Liver (tissue), 9 donors: ENCODE results near the gene TNS1. TPM values are rescaled to one million over a fixed set of nuclear protein-coding genes. Genes with fewer than 3 reads are reported as not detected.

Experiments
- DNase-seq: peaks from one replicate; pipeline ENCODE4 v3.0.0-alpha.2; 2017; ENCODE audit warnings: low spot score
- H3K27ac ChIP-seq, 2 donors: one replicate each; pipeline ENCODE4 v1.7.0; 2013; ENCODE audit warnings: inconsistent platforms in 2 of 2, low read length in 2 of 2, control low read depth in 1 of 2, low read depth in 1 of 2, mild to moderate bottlenecking in 1 of 2
- H3K27me3 ChIP-seq, 4 donors: one replicate each; pipeline versions ENCODE4 v1.6.1 to v1.7.0; 2013; ENCODE audit warnings: low read length in 3 of 4, inconsistent platforms in 1 of 4, mild to moderate bottlenecking in 1 of 4, moderate library complexity in 1 of 4; ENCODE audit not compliant: control insufficient read depth in 4 of 4, insufficient read depth in 4 of 4
- H3K36me3 ChIP-seq, 4 donors: one replicate each; pipeline versions ENCODE4 v1.6.1 to v1.7.0; 2013; ENCODE audit warnings: low read length in 3 of 4, mild to moderate bottlenecking in 3 of 4, low read depth in 1 of 4, moderate library complexity in 1 of 4; ENCODE audit not compliant: control insufficient read depth in 4 of 4, insufficient read depth in 3 of 4
- H3K4me1 ChIP-seq, 4 donors: one replicate each; pipeline versions ENCODE4 v1.6.1 to v1.7.0; 2013; ENCODE audit warnings: low read length in 3 of 4, mild to moderate bottlenecking in 3 of 4, moderate library complexity in 1 of 4; ENCODE audit not compliant: control insufficient read depth in 4 of 4, insufficient read depth in 4 of 4
- H3K4me3 ChIP-seq, 3 donors: one replicate each; pipeline versions ENCODE4 v1.6.1 to v1.7.0; 2013; ENCODE audit warnings: low read length in 3 of 3, control low read depth in 1 of 3, low read depth in 1 of 3, mild to moderate bottlenecking in 1 of 3
- H3K9ac ChIP-seq, 2 donors: one replicate each; pipeline ENCODE4 v1.7.0; 2013; ENCODE audit warnings: low read length in 2 of 2, mild to moderate bottlenecking in 2 of 2, moderate library complexity in 2 of 2, control low read depth in 1 of 2, low read depth in 1 of 2
- H3K9me3 ChIP-seq, 4 donors: one replicate each; pipeline versions ENCODE4 v1.6.1 to v1.7.0; 2013; ENCODE audit warnings: low read length in 3 of 4; ENCODE audit not compliant: control insufficient read depth in 4 of 4
- FOXA1 ChIP-seq: IDR thresholded peaks from 2 replicates; pipeline ENCODE4 v1.6.1; 2016; ENCODE audit warnings: antibody characterized with exemption
- FOXA2 ChIP-seq: IDR thresholded peaks from 2 replicates; pipeline ENCODE4 v1.6.1; 2016; ENCODE audit warnings: antibody characterized with exemption
- HNF4A ChIP-seq, 2 donors: conservative IDR thresholded peaks; 2 replicates each; pipeline ENCODE4 v1.6.1; 2016; ENCODE audit warnings: antibody characterized with exemption in 2 of 2, mild to moderate bottlenecking in 2 of 2
- JUND ChIP-seq, 2 donors: IDR thresholded peaks; 2 replicates each; pipeline ENCODE4 v1.6.1; 2016; ENCODE audit warnings: antibody characterized with exemption in 2 of 2
- NR2F2 ChIP-seq: IDR thresholded peaks from 2 replicates; pipeline ENCODE4 v1.6.1; 2016; ENCODE audit warnings: antibody characterized with exemption
- RAD21 ChIP-seq, 2 donors: IDR thresholded peaks; 2 replicates each; pipeline ENCODE4 v1.6.1; 2016; ENCODE audit warnings: antibody characterized with exemption in 2 of 2, mild to moderate bottlenecking in 2 of 2
- RXRA ChIP-seq, 2 donors: IDR thresholded peaks; 2 replicates each; pipeline ENCODE4 v1.6.1; 2017 to 2018; ENCODE audit warnings: antibody characterized with exemption in 2 of 2, mild to moderate bottlenecking in 1 of 2
- SP1 ChIP-seq: IDR thresholded peaks from 2 replicates; pipeline ENCODE4 v1.6.1; 2018; ENCODE audit warnings: antibody characterized with exemption, mild to moderate bottlenecking
- YY1 ChIP-seq: IDR thresholded peaks from 2 replicates; pipeline ENCODE4 v1.6.1; 2016; ENCODE audit warnings: antibody characterized with exemption, mild to moderate bottlenecking
- WGBS: extraction: QIAGEN DNeasy Blood & Tissue Kit; methylation state at CpG from one replicate; pipeline ENCODE4 v1.1.7; 2013; 5-methylcytosine and 5-hydroxymethylcytosine counted together
- polyA plus RNA-seq, 2 donors: library from polyadenylated mRNA; stranded (reverse) in 1 of 2; unstranded in 1 of 2; fragments of 200-250 nt in 1 of 2; fragments of >200 nt in 1 of 2; fragmentation: Nextera tagmentation in 1 of 2; extraction: Ambion mirVana in 1 of 2; gene quantifications; one replicate each; pipeline versions ENCODE4 v1.2.1 to v1.2.3, GENCODE V29; 2013 to 2015
- total RNA-seq, 2 donors: library from RNA; depleted of rRNA; stranded (reverse); fragments of >200 nt; gene quantifications; one replicate each; pipeline ENCODE4 v1.2.3, GENCODE V29; 2014
- TF ChIP-seq, protein P1 (sequence below): IDR thresholded peaks from 2 replicates; pipeline ENCODE4 v1.6.1; 2016; ENCODE audit warnings: antibody characterized with exemption
- TF ChIP-seq, protein P2 (sequence below): IDR thresholded peaks from 2 replicates; pipeline ENCODE4 v1.6.1; 2016; ENCODE audit warnings: antibody characterized with exemption
- TF ChIP-seq, protein P3 (sequence below): IDR thresholded peaks from 2 replicates; pipeline ENCODE4 v1.6.1; 2016; ENCODE audit warnings: antibody characterized with exemption
- TF ChIP-seq, protein P4 (sequence below): fragments of 150-350 bp; IDR thresholded peaks from 2 replicates; pipeline ENCODE4 v1.5.1; 2017; ENCODE audit warnings: improper control_type of control experiment, low read depth, low read length; ENCODE audit not compliant: missing input control
- donor health status: healthy.
- donor health status: healthy.
- donor health status: healthy.
- donor health status: healthy.
- donor health status: healthy.

Gene TNS1
- total and polyA plus RNA-seq, 4 donors = 16.3 to 128 (median 57.3) TPM

DNA sequence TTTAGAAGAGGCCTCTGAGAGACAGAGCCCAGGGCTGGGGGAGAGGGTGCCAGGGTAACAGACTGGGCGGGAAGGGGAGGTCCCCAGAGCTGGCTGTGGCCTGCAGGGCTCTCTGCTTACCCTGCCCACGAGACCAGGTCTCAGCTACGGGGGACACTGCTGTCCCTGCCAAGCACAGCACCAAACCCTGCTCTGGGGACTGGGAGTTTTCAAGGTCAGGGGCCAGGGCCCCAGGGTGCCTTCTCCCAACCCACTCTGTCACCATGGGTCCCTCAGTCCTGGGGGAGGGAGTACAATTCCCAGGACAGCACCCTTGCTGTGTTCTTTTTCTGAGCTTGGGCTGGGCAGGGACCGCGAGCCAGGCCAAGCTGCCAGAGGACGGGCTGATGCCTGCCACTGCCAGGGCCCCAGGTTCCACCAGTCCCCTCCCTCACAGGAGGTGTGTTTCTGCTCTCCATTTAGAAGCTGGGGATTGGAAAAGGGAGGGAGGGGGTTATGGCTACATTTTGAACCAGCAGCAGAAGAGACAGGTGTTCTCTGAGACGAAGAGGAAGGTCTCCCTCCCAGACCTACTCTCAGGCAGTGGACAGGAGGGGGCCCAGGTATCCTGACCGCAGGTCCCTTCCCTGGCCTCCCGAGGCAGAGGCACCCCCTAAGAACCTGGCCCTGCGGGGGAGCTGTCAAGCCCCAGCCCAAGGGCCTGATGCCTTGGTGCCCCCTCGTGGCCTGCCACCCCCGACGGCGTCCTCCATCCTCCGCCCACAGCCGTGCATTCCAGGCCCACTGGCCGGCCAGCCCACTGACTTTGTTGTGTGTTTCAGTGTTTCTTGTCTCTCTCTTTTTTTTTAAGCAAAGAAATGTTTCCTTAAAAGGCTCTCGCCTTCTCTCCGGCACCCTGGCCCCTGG, 80.4 kb downstream of the TNS1 start:
- Histone ChIP-seq H3K9ac (peak overlapping the region; percentile 57 to 90), H3K4me1 (peaks cover 30 to 89% (median 76%) of the 10 kb centered on the region in 4 donors), H3K36me3 (peaks cover 0 to 7% (median 0%) of the 10 kb centered on the region in 4 donors), H3K27me3 (no peaks in the 10 kb centered on the region), H3K27ac (peak overlapping the region; percentile 68 to 99), H3K4me3 (no peak overlapping the region), H3K9me3 (no peaks in the 10 kb centered on the region)
- WGBS = 35% methylated on average over 19 of the region's 19 CpGs
- TF ChIP-seq HNF4A (conservative IDR thresholded peaks at IDR 0.05) = no peak
- peak; percentile 12 to 19 for TF ChIP-seq RAD21 (IDR thresholded peaks at IDR 0.05)
- no peak for DNase-seq

DNA sequence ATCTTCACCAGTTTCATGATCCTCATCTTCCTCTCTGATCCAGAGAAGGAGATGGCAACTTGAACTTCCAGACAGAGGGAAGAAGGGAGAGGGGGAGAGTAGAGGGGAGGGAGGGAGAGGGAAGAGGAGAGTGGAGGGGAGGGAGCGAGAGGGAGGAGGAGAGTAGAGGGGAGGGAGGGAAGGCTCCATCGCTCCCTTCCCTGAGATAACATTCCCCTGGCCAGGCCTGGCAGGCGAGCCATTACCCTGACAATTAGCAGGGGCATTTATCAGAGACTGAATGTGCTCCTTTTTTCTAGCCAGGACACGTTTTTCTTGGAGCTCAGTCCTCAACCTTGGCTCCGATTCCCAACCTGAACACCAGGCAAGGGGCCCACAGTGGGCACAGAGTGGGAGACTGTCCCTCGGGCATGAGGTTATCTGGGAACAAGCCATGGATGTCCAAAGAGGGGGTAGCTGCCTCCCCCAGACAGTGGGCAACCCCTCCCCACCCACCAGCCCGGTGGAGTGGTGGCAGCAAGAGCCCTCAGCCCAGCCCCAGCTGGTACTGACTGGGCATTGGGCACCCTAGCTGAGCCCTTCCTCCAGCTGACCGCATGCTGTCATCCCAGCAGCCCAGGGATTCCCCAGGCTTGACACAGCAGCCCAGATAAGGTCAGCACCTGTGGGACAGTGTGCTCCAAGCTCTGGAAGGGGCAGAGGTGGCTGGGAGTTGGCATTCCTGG, 81.8 kb downstream of the TNS1 start:
- H3K4me1 ChIP-seq = peaks cover 33 to 89% (median 83%) of the 10 kb centered on the region in 4 donors
- H3K36me3 ChIP-seq = peaks cover 0 to 3% (median 0%) of the 10 kb centered on the region in 4 donors
- DNase-seq = no peak
- H3K9ac ChIP-seq = peak overlapping the region; percentile 71 to 90
- H3K27ac ChIP-seq = peak overlapping the region; percentile 68 to 99
- H3K4me3 ChIP-seq = no peak overlapping the region
- no peaks in the 10 kb centered on the region for H3K9me3 ChIP-seq
- no peaks in the 10 kb centered on the region for H3K27me3 ChIP-seq
- TF ChIP-seq SP1 (peak; percentile 59), HNF4A (conservative IDR thresholded peaks at IDR 0.05) (peak; percentile 24 to 68), NR2F2 (peak; percentile 1), JUND (IDR thresholded peaks at IDR 0.05) (peak in 1 of 2 donors; percentile 26), FOXA2 (no peak), YY1 (no peak), RAD21 (IDR thresholded peaks at IDR 0.05) (no peak), FOXA1 (no peak), RXRA (IDR thresholded peaks at IDR 0.05) (peak; percentile 69 to 90)
- TF ChIP-seq, protein P1, sequence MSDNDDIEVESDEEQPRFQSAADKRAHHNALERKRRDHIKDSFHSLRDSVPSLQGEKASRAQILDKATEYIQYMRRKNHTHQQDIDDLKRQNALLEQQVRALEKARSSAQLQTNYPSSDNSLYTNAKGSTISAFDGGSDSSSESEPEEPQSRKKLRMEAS = peak; percentile 40
- WGBS = 36% methylated on average over 8 of the region's 8 CpGs

DNA sequence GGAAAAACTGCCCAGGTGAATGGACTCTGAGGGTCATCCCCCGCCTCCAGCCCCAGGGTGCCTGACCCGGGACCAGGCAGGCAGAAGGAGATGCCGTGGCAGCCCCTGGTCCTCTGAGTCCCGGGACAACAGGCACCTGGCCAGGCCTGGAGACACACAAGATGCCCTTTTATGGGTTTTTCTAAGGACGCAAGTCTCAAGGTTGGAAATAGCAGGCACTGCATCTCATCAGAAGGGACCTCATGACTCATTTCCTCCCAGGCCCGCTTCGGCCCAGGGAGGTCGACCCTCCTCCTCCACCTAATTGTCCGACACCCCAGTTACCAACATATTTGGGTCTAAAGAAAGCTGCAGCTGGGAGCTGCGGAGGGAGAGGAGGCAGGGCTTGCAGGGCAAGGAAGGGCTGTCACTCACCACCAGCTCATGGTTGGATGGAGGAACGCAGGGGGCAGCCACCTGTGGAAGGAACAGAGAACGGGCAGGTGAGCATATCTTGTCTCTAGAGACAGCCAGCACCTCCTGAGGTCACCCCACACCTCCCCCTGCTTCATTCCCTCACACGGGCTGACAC, 82.9 kb downstream of the TNS1 start:
- 63% methylated on average over 13 of the region's 13 CpGs for WGBS
- DNase-seq = no peak
- no peak overlapping the region for H3K4me3 ChIP-seq
- H3K27ac ChIP-seq = peak overlapping the region; percentile 68 to 99
- TF ChIP-seq, protein P2, sequence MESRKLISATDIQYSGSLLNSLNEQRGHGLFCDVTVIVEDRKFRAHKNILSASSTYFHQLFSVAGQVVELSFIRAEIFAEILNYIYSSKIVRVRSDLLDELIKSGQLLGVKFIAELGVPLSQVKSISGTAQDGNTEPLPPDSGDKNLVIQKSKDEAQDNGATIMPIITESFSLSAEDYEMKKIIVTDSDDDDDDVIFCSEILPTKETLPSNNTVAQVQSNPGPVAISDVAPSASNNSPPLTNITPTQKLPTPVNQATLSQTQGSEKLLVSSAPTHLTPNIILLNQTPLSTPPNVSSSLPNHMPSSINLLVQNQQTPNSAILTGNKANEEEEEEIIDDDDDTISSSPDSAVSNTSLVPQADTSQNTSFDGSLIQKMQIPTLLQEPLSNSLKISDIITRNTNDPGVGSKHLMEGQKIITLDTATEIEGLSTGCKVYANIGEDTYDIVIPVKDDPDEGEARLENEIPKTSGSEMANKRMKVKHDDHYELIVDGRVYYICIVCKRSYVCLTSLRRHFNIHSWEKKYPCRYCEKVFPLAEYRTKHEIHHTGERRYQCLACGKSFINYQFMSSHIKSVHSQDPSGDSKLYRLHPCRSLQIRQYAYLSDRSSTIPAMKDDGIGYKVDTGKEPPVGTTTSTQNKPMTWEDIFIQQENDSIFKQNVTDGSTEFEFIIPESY = no peak
- TF ChIP-seq RXRA (IDR thresholded peaks at IDR 0.05) = peak; percentile 12 to 28
- TF ChIP-seq FOXA2 = no peak
- TF ChIP-seq, protein P3, sequence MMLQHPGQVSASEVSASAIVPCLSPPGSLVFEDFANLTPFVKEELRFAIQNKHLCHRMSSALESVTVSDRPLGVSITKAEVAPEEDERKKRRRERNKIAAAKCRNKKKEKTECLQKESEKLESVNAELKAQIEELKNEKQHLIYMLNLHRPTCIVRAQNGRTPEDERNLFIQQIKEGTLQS = no peak
- TF ChIP-seq, protein P4, sequence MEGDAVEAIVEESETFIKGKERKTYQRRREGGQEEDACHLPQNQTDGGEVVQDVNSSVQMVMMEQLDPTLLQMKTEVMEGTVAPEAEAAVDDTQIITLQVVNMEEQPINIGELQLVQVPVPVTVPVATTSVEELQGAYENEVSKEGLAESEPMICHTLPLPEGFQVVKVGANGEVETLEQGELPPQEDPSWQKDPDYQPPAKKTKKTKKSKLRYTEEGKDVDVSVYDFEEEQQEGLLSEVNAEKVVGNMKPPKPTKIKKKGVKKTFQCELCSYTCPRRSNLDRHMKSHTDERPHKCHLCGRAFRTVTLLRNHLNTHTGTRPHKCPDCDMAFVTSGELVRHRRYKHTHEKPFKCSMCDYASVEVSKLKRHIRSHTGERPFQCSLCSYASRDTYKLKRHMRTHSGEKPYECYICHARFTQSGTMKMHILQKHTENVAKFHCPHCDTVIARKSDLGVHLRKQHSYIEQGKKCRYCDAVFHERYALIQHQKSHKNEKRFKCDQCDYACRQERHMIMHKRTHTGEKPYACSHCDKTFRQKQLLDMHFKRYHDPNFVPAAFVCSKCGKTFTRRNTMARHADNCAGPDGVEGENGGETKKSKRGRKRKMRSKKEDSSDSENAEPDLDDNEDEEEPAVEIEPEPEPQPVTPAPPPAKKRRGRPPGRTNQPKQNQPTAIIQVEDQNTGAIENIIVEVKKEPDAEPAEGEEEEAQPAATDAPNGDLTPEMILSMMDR = no peak
- TF ChIP-seq JUND (IDR thresholded peaks at IDR 0.05) = peak in 1 of 2 donors; percentile 29
- TF ChIP-seq NR2F2 = peak; percentile 32
- no peak for TF ChIP-seq FOXA1
- TF ChIP-seq RAD21 (IDR thresholded peaks at IDR 0.05) = no peak
- TF ChIP-seq, protein P1 = no peak
- no peak for TF ChIP-seq SP1
- no peaks in the 10 kb centered on the region for H3K27me3 ChIP-seq
- H3K9me3 ChIP-seq = no peaks in the 10 kb centered on the region
- peaks cover 0 to 3% (median 0%) of the 10 kb centered on the region in 4 donors for H3K36me3 ChIP-seq
- H3K9ac ChIP-seq = peak overlapping the region in 1 of 2 donors; percentile 50
- H3K4me1 ChIP-seq = peaks cover 44 to 97% (median 88%) of the 10 kb centered on the region in 4 donors
